ENCODE measurements around the gene TFDP2. TPM values are rescaled to one million over a fixed set of nuclear protein-coding genes. Genes with fewer than 3 reads are reported as not detected.
"Not testable (repeated sequence)": the region's sequence is repeated elsewhere in the genome, so short reads cannot be mapped to it uniquely, and the experiment has no call there.

The TFDP2 gene
- polyA plus RNA-seq, 3 donors, result 81.8 to 106 (median 91.7) TPM

DNA sequence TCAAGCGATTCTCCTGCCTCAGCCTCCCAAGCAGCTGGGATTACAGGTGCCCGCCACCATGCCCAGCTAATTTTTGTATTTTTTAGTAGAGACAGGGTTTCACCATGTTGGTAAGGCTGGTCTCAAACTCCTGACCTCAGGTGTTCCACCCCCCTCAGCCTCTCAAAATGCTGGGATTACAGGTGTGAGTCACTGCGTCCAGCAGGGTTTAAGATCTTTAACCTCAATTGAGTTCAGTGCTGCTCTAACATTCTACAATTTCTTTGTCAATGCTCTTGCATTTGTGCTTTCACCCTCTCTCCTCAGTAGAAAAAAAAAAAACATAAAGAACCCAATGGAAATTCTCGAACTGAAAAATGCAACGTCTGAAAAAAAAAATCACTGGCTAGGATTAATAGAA, 60.4 kb downstream of the TFDP2 start:
- not testable (repeated sequence) for DNase-seq (ENCODE audit: extremely low read depth in 1 of 11, low read depth in 9 of 11, low spot score in 4 of 11)

GRCh38 chr3:142088522-142088921, 60.8 kb downstream of the TFDP2 start:
- DNase-seq (ENCODE audit: extremely low read depth in 1 of 11, low read depth in 9 of 11, low spot score in 4 of 11), result peak in 1 of 11 donors; percentile 7

- no peak for DNase-seq (ENCODE audit: extremely low read depth in 1 of 11, low read depth in 9 of 11, low spot score in 4 of 11)
These were observed 61.7 kb downstream of the TFDP2 start for GRCh38 chr3:142087676-142088075.

DNA sequence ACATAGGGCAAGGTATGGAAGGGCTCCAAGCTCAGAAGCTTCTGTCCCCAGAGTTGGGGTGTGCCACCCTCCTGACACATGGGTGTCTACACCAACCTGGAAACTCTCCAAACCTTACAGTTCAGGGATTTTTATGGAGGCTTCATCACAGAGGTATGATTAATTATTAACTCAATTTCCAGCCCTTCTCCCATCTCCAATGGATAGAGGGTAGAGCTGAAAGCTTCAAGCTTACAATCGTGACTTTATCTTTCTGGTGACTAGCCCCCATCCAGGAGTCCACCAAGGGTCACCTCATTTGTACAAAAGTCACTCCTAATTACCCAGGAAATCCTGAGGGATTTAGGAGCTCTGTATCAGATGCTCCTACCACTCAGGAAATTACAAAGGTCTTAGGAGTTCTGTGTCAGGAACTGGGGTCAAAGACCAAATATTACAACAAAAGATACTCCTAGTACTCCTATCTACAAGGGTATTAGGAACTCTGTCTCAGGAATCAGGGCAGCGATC, 62.7 kb downstream of the TFDP2 start:
- DNase-seq (ENCODE audit: extremely low read depth in 1 of 11, low read depth in 9 of 11, low spot score in 4 of 11), result no peak

GRCh38 chr3:142081178-142081577, 68.2 kb downstream of the TFDP2 start:
- DNase-seq (ENCODE audit: extremely low read depth in 1 of 11, low read depth in 9 of 11, low spot score in 4 of 11), result no peak

- no peak for DNase-seq (ENCODE audit: extremely low read depth in 1 of 11, low read depth in 9 of 11, low spot score in 4 of 11)
These were observed 71.4 kb downstream of the TFDP2 start for GRCh38 chr3:142077859-142078500.

DNA sequence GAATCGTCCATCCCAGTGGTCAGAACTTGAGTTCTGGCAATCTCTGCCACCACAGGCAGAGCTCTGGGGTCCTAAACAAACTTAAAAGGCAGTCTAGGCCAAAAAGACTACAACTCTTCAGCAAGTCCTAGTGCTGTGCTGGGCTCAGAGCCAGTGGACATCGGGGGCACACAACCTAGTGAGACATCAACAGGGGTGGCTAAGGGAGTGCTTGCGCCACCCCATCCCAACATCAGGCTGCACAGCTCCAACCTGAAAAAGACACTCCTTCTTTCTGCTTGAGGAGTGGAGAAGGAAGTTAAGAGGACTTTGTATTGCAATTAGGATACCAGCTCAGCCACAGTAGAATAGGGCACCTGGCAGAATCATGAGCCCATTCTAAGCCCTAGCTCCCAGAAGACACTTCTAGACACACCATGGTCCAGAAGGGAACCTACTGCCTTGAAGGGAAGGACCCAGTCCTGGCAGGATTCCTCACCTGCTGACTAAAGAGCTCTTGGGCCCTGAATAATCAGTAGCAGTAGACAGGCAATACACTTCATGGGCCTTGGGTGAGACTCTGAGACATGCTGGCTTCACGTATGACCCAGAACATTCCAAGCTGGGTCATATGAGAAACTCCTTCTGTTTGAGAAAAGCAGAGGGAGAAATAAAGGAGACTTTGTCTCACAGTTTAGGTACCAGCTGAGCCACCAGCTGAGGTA, 72.0 kb downstream of the TFDP2 start:
- DNase-seq (ENCODE audit: extremely low read depth in 1 of 11, low read depth in 9 of 11, low spot score in 4 of 11), result no peak

GRCh38 chr3:142075656-142076055, 73.7 kb downstream of the TFDP2 start:
- DNase-seq (ENCODE audit: extremely low read depth in 1 of 11, low read depth in 9 of 11, low spot score in 4 of 11), result not testable (repeated sequence)

- no peak for DNase-seq (ENCODE audit: extremely low read depth in 1 of 11, low read depth in 9 of 11, low spot score in 4 of 11)
These were observed 76.5 kb downstream of the TFDP2 start for GRCh38 chr3:142072816-142073215.

DNA sequence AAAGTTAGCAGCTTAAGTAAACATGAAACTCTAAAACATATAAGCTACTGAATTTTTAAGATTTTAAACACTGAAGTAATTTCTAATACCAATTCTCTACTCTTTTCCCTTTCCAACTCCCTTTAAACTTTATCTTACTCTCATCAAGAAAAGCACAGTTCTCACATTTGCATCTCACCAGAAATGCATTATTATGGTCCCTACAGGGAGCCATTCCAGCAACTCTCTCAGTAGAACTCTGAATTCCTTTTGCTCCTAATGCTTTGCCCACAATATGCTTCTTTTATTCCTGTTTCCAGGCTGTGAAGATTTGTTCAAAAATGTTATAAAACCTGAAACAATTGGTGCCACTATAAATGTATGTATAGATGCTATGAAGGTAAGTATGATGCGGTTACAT, 83.4 kb downstream of the TFDP2 start:
- DNase-seq (ENCODE audit: extremely low read depth in 1 of 11, low read depth in 9 of 11, low spot score in 4 of 11), result no peak

DNA sequence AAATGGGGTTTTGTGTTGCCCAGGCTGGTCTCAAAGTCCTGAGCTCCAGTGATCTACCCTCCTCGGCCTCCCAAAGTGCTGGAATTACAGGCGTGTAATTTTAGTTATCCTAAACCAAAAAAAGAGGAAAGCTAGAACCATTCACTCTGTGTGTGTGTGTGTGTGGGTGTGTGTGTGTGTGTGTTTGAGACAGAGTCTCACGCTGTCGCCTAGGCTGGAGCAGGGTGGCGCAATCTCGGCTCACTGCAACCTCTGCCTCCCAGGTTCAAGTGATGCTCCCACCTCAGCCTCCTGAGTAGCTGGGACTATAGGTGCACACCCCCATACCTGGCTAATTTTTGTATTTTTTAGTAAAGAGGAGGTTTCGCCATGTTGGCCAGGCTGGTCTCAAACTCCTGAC, 84.0 kb downstream of the TFDP2 start:
- DNase-seq (ENCODE audit: extremely low read depth in 1 of 11, low read depth in 9 of 11, low spot score in 4 of 11), result no peak

DNA sequence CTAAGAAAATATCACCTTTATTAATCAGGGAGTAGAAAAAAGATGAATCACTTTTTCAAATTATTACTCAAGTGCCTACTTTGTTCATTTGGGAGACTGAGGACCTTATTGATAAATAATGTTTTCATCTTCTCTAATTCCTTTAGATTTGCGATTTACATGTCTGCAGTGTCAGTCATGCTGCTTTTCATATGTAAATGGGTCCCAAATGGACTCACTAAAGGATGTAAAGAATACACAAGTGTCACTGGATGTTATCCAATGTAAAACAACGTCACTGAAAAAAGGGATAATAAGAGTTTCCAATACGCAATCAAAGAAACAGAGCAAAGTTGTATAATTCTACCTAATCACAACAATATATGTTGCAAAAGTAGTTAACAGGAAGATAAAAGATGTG, 84.9 kb downstream of the TFDP2 start:
- no peak for DNase-seq (ENCODE audit: extremely low read depth in 1 of 11, low read depth in 9 of 11, low spot score in 4 of 11)

- DNase-seq (ENCODE audit: extremely low read depth in 1 of 11, low read depth in 9 of 11, low spot score in 4 of 11), result no peak
These were observed 92.0 kb downstream of the TFDP2 start for GRCh38 chr3:142057331-142057725.

DNA sequence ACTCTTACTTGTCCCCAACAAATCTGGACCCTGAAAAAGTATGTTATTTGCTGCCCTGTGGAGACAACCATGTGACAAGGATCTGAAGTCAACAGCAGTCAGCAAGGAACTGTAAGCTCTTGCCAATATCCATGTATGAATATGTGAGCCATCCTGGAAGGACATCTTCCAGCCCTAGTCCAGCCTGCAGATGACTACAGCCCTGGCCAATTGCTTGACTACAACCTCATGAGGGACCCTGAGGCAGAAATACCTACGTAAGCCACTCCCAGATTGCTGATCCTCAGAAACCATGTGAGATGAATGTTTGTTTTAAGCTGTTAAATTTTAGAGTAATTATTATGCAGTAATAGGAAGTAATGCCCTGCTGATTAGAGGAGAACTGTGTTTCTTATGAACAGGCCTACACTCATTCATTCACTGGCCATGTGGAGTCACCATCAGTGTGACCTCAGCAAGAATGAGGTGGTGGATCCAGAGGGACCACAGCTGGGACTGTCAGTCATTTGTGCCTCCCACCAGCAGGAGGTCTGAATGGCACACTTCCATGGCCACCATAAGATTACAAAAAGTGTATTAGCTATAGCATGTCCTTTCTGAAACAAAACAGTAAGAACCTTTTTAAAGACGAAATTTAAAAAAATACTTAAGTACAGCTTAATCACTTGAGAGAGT, 92.6 kb downstream of the TFDP2 start:
- no peak for DNase-seq (ENCODE audit: extremely low read depth in 1 of 11, low read depth in 9 of 11, low spot score in 4 of 11)

DNA sequence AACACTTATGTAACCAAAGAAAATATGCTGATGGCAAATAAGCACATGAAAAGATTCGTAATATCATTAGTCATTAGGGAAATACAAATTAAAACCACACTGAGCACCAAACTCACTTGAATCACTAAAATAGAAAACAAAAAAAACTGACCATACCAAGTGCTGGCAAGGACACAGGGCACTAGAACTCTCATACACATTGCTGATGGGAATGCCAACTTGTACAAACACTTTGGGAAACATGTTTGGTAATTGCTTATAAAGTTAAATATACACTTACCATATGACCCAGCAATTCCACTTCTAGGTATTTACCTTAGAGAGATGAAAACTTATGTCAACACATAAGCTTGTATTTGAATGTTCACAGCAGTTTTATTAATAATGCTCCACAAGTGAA, 95.5 kb downstream of the TFDP2 start:
- no peak for DNase-seq (ENCODE audit: extremely low read depth in 1 of 11, low read depth in 9 of 11, low spot score in 4 of 11)

DNA sequence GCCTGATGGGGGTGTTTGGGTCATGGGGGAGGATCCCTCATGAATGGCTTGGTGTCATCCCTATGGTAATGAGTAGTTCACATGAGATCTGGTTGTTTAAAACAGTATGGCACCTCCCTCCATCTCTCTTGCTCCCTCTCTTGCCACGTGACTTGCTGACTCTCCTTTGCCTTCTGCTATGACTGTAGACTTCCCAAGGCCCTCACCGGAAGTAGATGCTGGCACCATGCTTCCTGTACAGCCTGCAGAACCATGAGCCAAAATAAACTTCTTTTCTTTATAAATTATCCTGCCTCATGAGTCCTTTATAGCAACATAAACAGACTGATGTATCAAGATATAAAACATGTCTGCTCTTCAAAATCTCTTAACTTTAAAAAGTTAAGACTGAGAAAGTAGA, 96.1 kb downstream of the TFDP2 start:
- no peak for DNase-seq (ENCODE audit: extremely low read depth in 1 of 11, low read depth in 9 of 11, low spot score in 4 of 11)

DNA sequence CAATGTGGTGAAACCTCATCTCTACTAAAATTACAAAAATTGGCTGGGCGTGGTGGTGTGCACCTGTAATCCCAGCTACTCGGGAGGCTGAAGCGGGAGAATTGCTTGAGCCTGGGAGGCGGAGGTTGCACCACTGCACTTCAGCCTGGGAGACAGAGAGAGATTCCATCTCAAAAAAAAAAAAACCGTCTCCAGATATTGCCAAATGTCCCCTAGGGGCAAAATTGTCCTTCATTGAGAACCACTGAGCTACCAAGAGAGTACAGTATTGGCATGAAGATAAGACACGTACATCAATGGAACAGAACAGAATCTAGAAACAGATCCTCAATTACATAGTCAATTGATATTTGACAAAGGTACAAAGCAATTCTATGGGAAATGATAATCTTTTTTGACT, 98.0 kb downstream of the TFDP2 start:
- no peak for DNase-seq (ENCODE audit: extremely low read depth in 1 of 11, low read depth in 9 of 11, low spot score in 4 of 11)

DNA sequence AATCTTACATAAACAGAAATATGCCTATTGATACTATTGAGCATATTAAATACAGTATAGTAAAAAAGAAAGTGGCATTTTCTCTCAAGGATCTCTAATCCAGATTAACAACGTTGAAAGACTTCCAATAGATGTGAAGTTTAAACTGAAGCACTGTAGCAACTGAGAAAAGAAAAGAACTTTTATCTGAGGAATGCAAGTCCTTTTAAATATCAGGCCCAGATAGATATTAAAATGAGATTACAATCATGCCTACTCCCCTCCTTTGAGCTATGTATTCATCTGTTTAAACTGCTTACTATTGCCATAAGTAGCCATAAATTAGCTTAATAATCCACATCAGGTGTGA, 102.3 kb downstream of the TFDP2 start:
- DNase-seq (ENCODE audit: extremely low read depth in 1 of 11, low read depth in 9 of 11, low spot score in 4 of 11), result no peak

- DNase-seq (ENCODE audit: extremely low read depth in 1 of 11, low read depth in 9 of 11, low spot score in 4 of 11), result no peak
These were observed 102.9 kb downstream of the TFDP2 start for GRCh38 chr3:142046320-142047020.

All from renal cortex interstitium (tissue), 11 donors.